HG02938 (cell line): ENCODE results near the gene PHF11.

Experiments
- ATAC-seq: cut with Tn5 transposase; IDR thresholded peaks from one replicate; pipeline ENCODE4 v1.9.1; 2021; ENCODE audit warnings: mild to moderate bottlenecking, moderate library complexity; ENCODE audit not compliant: unreplicated experiment

The PHF11 gene

GRCh38 chr13:49497272-49497671, 1.5 kb downstream of the PHF11 start:
- ATAC-seq, result no peak

DNA sequence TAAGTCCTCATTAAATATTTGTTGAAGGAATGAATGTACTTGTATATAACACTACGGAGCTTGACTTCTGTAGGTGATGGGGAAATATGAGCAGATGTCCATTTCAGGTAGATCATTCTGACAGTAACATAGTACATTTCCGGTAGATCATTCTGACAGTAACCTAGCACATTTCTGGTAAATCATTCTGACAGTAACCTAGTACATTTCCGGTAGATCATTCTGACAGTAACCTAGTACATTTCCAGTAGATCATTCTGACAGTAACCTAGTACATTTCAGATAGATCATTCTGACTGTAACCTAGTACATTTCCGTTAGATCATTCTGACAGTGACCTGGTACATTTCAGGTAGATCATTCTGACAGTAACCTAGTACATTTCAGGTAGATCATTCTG, 2.5 kb downstream of the PHF11 start:
- ATAC-seq, result no peak

GRCh38 chr13:49499889-49500660, 4.3 kb downstream of the PHF11 start:
- ATAC-seq, result no peak

- ATAC-seq, result no peak
Observed at GRCh38 chr13:49502954-49503353, 7.2 kb downstream of the PHF11 start.

- ATAC-seq, result no peak
Observed at GRCh38 chr13:49503951-49504350, 8.2 kb downstream of the PHF11 start.

DNA sequence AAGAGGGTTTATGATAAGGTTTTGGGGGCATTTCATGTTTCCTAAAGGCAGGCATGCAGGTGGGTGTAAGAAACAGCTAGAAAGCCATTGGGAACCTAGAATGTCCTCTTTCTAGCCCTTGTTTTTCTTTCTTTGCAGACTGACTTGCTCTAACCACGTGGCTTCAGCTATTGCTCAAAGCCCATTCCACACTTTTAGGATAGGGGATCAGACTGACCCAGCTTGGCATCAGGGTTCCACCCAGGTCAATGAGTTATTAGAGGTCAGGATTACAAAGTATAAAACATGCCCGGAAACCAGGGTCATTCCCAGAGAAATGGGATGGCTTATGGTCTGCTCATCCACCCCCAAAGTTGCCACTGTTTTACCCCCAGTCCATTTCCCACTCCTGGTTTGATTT, 16.8 kb downstream of the PHF11 start:
- no peak for ATAC-seq

DNA sequence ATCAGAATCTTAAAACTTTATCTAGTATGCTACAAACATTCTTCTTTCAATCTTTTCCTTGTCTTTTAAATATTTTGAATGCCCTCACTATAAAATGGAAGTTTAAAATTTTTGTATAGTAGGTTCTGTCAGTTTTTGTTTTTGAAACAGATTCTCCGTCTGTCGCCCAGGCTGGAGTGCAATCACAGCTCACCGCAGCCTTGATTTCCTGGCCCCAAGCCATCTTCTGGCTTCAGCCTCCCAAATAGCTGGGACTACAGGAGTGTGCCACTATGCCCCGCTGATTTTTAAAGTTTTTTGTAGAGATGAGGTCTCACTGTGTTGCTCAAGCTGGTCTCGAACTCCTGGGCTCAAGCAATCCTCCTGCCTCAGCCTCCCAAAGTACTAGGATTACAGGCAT, 20.7 kb downstream of the PHF11 start:
- ATAC-seq, result no peak

GRCh38 chr13:49517461-49517860, 21.7 kb downstream of the PHF11 start:
- no peak for ATAC-seq

DNA sequence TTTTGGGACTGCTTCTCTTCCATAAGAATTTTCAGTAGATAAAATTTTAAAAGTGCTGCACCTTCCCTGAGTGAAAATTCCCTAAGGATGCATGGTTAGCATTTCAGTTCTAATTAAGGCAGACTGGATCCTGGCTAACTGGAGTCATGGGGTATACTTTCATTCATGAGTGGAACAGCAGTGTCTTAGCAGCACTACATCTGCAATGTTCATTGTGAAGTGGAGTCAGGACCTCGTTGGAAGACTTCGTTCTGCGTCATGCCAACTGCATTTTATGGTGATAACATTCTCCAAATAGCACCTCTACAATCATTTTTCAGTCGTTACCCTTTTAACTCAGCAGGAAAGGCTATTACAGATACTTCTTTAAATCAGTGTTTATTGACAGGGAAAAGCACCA, 25.5 kb downstream of the PHF11 start:
- ATAC-seq, result no peak

DNA sequence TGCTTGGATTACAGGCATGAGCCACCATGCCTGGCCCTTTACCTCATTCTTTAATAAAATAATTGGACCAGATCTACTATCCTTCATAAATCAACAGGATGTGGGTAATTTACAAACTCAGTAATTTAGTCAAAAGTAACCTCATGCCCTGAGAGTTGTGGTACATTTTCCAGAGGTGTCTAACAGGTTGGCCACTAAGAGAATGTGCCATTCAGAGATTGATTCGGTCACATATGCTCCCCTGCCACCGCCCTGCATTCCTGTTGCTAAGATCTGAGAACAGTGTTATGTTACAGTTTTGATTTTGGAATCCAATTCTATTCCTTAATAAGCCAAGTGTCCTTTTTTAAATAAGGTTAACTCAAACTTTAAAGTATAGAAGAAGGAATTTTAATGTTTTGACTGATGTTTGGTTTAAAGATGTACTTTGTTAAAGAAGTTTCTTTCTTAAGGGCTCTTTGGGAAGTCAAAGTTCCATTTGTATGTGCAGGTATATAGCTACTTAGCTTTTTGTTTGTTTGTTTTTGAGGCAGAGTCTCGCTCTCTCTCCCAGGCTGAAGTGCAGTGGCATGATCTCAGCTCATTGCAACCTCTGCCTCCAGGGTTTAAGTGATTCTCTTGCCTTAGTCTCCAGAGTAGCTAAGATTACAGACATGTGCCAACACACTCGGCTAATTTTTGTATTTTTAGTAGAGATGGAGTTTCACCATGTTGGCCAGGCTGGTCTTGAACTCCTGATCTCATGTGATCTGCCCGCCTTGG, 29.2 kb downstream of the PHF11 start:
- no peak for ATAC-seq

DNA sequence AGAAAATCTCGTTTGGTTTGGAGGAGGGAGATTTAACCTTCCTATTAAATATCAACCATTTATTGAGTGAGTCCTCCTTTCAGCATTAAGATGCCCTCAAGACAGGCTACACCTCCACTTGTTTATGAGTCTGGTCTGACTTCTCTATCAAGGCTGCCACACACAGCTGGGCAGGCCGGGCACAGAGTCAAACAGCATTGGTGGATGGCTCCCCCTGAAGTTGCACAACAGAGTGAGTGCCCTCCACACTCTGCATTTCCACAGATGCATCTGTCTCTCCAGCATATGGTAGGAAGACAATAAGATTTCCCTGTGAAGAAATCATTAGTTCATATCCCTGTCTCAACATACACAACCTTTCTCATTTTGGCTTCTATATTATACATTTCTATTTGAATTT, 31.4 kb downstream of the PHF11 start:
- ATAC-seq, result no peak

DNA sequence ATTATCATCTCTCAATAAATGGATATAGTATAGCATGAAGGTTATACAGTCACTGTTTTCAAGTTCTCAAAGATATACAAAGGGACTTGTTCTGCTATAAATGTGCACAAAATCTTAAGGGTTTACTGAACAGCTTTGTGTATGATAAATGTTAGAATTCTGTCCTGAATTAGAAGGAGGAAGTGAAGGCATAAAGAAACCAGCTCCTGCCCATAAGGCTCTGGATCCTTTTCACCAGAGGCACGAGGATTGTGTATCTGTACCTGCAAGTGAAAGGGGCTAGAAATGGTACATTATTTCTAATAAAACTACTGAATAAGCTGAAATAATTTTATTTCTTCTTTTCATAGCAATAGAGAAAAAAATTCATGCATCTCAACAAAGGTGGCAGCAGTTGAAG, 32.4 kb downstream of the PHF11 start:
- no peak for ATAC-seq

GRCh38 chr13:49530457-49530856, 34.7 kb downstream of the PHF11 start:
- peak; percentile 83 for ATAC-seq

DNA sequence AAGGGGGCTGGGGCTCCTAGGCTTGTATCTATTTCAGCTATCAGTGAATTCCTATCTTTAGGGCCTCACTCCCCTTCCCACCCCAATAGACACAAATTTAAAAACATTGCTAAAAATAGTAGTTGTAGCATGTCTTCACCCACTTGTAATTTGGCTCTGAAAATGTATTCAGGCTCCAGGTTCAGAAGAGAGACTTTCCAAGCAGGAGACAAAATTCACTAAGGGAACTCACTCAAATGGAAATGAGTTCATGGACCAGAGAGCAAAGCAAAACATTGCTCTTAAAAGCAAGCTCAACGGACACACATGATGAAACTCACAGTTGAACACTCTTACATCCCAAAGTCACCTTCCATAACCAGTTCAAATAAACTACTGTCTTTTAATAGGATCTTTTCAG, 36.8 kb downstream of the PHF11 start:
- ATAC-seq, result no peak

- no peak for ATAC-seq
Observed at GRCh38 chr13:49533011-49533410, 37.3 kb downstream of the PHF11 start.

GRCh38 chr13:49533591-49534269, 38.0 kb downstream of the PHF11 start:
- no peak for ATAC-seq

- no peak for ATAC-seq
Observed at GRCh38 chr13:49536144-49536873, 40.6 kb downstream of the PHF11 start.

DNA sequence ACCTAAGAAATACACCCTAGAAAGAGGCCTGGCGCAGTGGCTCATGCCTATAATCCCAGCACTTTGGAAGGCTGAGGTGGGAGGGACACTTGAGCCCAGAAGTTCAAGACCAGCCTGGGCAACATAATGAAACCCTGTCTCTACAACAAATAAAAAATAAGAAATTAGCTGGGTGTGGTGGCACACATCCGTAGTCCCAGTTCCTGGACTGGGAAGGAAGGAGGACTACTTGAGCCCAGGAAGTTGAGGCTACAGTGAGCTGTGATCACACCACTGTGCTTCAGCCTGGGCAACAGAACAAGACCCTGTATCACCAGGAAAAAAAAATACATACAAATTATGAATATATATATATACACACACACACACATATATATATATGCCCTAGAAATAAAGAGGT, 42.7 kb downstream of the PHF11 start:
- ATAC-seq, result no peak

DNA sequence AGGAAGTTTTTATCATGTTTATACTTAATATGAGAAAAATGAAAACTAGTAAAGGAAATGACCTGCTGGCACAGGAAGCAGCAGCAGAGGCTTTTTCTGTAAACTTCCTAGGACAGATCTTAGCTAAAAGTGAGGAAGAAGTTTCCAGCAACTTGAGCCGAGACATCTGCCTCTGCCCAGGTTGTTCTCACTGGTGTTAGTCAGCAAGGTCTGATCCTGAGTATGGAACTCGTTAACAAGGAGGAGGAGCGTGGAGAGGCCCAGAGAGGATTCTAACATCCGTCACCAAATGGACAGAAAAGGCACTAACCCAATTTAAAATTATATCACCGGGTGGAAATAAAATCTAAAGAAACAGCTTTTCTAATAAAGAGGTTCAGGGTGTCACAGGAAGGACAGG, 43.6 kb downstream of the PHF11 start:
- ATAC-seq, result no peak

- no peak for ATAC-seq
Observed at GRCh38 chr13:49539746-49540145, 44.0 kb downstream of the PHF11 start.

DNA sequence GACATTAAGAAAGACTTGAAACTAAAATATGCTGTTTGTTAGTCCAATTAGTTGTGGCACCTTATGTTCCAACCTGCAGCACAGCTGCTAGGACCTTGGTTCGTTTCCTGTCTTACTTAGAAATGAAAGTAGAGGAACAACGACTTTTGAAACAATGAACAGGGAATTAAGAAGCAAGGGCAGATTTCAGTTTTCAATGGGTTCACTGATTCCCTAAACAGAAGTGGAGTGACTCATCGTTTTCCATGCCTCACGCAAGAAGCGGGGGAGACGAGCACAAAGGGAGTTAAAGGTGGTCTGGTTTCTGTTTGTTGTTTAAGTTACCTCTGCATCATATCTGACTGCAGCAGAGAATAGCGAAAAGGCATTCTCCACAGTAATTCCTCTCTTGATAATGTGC, 44.8 kb downstream of the PHF11 start:
- ATAC-seq, result no peak
